NCI-H1694 treated with DMSO at 0.1 percent for 48 hours (cell line): ENCODE measurements around the gene SKI.

ENCODE experiments used
- DNase-seq: peaks from one replicate; lab custom pipeline; 2025; lab: John Stamatoyannopoulos, UW

Gene SKI

GRCh38 chr1:2340086-2340917, 112.2 kb downstream of the SKI start:
- DNase-seq = no peak

- no peak for DNase-seq
These were observed 112.8 kb downstream of the SKI start for GRCh38 chr1:2340918-2341254.

GRCh38 chr1:2341706-2342383, 113.7 kb downstream of the SKI start:
- DNase-seq = no peak

- no peak for DNase-seq
These were observed 114.4 kb downstream of the SKI start for GRCh38 chr1:2342384-2343022.

- DNase-seq = no peak
These were observed 115.2 kb downstream of the SKI start for GRCh38 chr1:2343023-2343935.

GRCh38 chr1:2344121-2344681, 116.1 kb downstream of the SKI start:
- no peak for DNase-seq

GRCh38 chr1:2344744-2345296, 116.7 kb downstream of the SKI start:
- no peak for DNase-seq

- DNase-seq = no peak
These were observed 117.4 kb downstream of the SKI start for GRCh38 chr1:2345297-2346075.

GRCh38 chr1:2346691-2347408, 118.7 kb downstream of the SKI start:
- no peak for DNase-seq

- DNase-seq = no peak
These were observed 119.3 kb downstream of the SKI start for GRCh38 chr1:2347409-2347785.

GRCh38 chr1:2347896-2348295, 119.8 kb downstream of the SKI start:
- no peak for DNase-seq

GRCh38 chr1:2348346-2349325, 120.5 kb downstream of the SKI start:
- DNase-seq = no peak

GRCh38 chr1:2349806-2350205, 121.7 kb downstream of the SKI start:
- no peak for DNase-seq

- no peak for DNase-seq
These were observed 122.4 kb downstream of the SKI start for GRCh38 chr1:2350501-2350900.

GRCh38 chr1:2350911-2351655, 123.0 kb downstream of the SKI start:
- DNase-seq = no peak

- no peak for DNase-seq
These were observed 123.6 kb downstream of the SKI start for GRCh38 chr1:2351723-2352122.

- no peak for DNase-seq
These were observed 124.3 kb downstream of the SKI start for GRCh38 chr1:2352341-2352896.
